GM19025 (cell line): ENCODE results near the gene CEP95.
"Not testable (repeated sequence)": the region's sequence is repeated elsewhere in the genome, so short reads cannot be mapped to it uniquely, and the experiment has no call there.

Source experiments
- ATAC-seq: cut with Tn5 transposase; IDR thresholded peaks from one replicate; pipeline ENCODE4 v1.9.1; 2021; ENCODE audit warnings: mild to moderate bottlenecking, low read depth, moderate library complexity; ENCODE audit not compliant: unreplicated experiment

The CEP95 gene

GRCh38 chr17:64506576-64507412 lies at the start of gene CEP95:
CEP95 (plus strand) TSS chr17:64506977; CDS start chr17:64507098, 121 bp downstream.
- peak; percentile 49 for ATAC-seq

GRCh38 chr17:64457156-64457555 lies 49.6 kb upstream of the CEP95 start:
- ATAC-seq: no peak

GRCh38 chr17:64458756-64459155 lies 48.0 kb upstream of the CEP95 start:
- ATAC-seq: no peak

GRCh38 chr17:64459284-64459747 lies 47.5 kb upstream of the CEP95 start:
- no peak for ATAC-seq

GRCh38 chr17:64459818-64460217 lies 47.0 kb upstream of the CEP95 start:
- not testable (repeated sequence) for ATAC-seq

- no peak for ATAC-seq
Observed at GRCh38 chr17:64460955-64461354, 45.8 kb upstream of the CEP95 start.

- ATAC-seq: no peak
Observed at GRCh38 chr17:64461788-64462187, 45.0 kb upstream of the CEP95 start.

GRCh38 chr17:64466019-64466735 lies 40.6 kb upstream of the CEP95 start:
- no peak for ATAC-seq

GRCh38 chr17:64466834-64467233 lies 39.9 kb upstream of the CEP95 start:
- ATAC-seq: not testable (repeated sequence)

- no peak for ATAC-seq
Observed at GRCh38 chr17:64470625-64471024, 36.2 kb upstream of the CEP95 start.

GRCh38 chr17:64471440-64471839 lies 35.3 kb upstream of the CEP95 start:
- no peak for ATAC-seq

- ATAC-seq: no peak
Observed at GRCh38 chr17:64472564-64472963, 34.2 kb upstream of the CEP95 start.

- ATAC-seq: no peak
Observed at GRCh38 chr17:64477849-64478248, 28.9 kb upstream of the CEP95 start.

GRCh38 chr17:64480951-64481350 lies 25.8 kb upstream of the CEP95 start:
- no peak for ATAC-seq

- ATAC-seq: no peak
Observed at GRCh38 chr17:64484380-64484779, 22.4 kb upstream of the CEP95 start.

GRCh38 chr17:64488301-64488700 lies 18.5 kb upstream of the CEP95 start:
- no peak for ATAC-seq

- no peak for ATAC-seq
Observed at GRCh38 chr17:64491034-64491860, 15.5 kb upstream of the CEP95 start.

GRCh38 chr17:64491994-64492393 lies 14.8 kb upstream of the CEP95 start:
- no peak for ATAC-seq

- ATAC-seq: no peak
Observed at GRCh38 chr17:64492481-64493109, 14.2 kb upstream of the CEP95 start.

- ATAC-seq: no peak
Observed at GRCh38 chr17:64494121-64494520, 12.7 kb upstream of the CEP95 start.
